HG03571 (cell line): ENCODE results near the gene EVA1C.
"Not testable (repeated sequence)": the region's sequence is repeated elsewhere in the genome, so short reads cannot be mapped to it uniquely, and the experiment has no call there.

Experiments used
- ATAC-seq: cut with Tn5 transposase; IDR thresholded peaks from one replicate; pipeline ENCODE4 v1.9.1; 2021; ENCODE audit not compliant: unreplicated experiment

The EVA1C gene

GRCh38 chr21:32424191-32424535, 11.7 kb downstream of the EVA1C start:
- no peak for ATAC-seq

GRCh38 chr21:32424674-32425073, 12.2 kb downstream of the EVA1C start:
- ATAC-seq = no peak

- no peak for ATAC-seq
These were observed 13.1 kb downstream of the EVA1C start for GRCh38 chr21:32425628-32426027.

DNA sequence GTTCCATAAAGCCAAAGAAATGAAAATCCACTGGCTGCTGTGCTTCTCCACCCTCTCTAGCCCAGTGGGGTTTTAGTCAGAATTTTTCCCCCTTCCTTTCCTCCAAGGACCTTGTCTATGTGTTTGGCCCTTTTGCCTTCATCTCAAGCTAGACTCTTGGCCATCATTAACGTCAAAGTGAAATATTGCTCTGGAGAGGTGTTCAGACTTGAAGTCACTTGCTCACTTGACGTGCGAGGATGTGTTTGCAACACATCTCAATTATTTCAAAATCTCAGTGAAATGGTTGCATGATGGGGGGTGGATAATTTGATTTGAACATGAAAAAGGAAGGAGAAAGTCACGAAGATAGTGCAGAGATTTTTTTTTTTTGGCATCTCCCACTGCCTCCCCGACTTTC, 13.6 kb downstream of the EVA1C start:
- ATAC-seq = no peak

- no peak for ATAC-seq
These were observed 14.1 kb downstream of the EVA1C start for GRCh38 chr21:32426592-32427051.

DNA sequence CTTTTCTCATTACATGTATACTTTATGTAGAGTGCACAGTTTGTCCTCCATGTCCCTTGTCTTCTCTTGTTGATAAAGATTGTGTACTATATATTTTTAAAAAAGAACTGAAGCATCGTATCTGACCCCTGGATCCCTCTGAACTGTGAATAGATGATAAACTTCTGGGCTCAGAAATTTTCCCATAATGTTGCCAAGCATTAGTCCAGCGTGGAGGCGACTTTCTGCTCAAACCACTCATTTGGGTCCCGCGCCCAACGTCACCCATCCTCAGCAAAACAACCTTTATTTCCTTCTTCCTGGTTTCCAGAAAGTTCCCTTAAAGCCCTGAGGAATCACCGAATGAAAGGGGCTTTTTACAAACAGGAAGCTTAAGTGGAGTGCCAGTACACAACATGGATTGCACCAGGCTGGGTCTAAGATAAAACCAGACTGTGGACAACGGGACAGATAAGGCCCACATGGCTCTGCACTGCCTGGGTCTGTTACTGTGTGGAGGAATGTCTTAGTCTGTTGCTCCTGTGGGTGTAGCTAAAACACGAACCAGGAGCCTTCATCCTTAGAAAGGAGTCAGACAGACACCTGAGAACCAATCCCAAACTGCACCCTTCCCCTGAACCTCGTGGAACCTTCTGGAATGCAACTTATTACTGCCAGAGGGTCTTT, 15.6 kb downstream of the EVA1C start:
- ATAC-seq = no peak

DNA sequence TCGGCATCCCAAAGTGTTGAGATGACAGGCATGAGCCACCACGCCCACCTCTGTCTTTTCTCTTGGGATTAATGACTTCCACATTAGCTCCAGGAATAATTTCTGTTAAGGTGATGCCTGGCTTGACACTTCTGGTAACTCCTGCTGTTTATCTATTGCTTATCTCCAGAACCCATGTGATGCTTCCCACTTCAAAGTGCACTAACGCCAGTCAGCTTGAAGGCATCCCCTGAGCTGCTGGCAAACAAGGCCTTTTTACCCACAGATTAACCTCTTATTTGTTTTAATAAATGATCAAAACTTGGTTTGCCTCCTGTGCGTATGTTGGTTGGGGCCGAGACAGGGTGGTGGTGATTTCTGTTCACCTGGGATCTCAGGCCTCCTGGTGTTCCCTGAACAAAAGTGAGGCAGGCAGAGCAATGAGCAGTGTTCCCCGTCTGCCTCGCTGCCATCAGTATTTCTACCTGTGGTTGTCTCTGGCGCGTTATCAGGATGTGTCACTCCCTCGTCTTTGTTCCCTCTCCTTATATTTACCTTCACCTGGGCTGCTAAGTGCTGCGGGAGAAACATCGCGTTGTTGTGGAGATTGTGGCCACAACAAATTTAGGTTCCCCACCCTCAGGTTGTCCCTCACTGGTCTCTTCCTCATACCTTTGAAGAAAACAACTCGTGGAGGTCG, 20.6 kb downstream of the EVA1C start:
- not testable (repeated sequence) for ATAC-seq

DNA sequence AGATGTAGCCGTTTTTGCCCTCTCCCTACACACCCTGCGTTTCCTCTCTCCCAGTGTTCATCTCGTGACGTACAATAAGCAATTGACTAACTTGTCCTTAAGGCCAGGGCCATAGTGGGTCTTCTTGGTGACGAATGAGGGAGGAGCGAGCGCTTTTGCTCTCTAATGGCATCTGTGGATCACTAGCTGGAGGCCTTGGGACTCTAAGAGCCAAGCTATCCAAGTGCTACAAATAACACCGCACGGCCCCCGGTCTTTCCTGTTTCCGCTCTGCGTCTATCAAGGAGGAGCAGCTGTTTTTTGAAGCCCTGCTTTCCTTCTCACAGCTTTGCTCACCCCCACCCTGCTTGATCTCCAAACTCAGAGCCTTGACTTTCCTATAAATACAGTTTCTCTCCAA, 25.2 kb downstream of the EVA1C start:
- ATAC-seq = no peak

- no peak for ATAC-seq
These were observed 30.2 kb downstream of the EVA1C start for GRCh38 chr21:32442566-32443318.

GRCh38 chr21:32445101-32445500, 32.6 kb downstream of the EVA1C start:
- no peak for ATAC-seq

- not testable (repeated sequence) for ATAC-seq
These were observed 33.9 kb downstream of the EVA1C start for GRCh38 chr21:32446440-32446839.

DNA sequence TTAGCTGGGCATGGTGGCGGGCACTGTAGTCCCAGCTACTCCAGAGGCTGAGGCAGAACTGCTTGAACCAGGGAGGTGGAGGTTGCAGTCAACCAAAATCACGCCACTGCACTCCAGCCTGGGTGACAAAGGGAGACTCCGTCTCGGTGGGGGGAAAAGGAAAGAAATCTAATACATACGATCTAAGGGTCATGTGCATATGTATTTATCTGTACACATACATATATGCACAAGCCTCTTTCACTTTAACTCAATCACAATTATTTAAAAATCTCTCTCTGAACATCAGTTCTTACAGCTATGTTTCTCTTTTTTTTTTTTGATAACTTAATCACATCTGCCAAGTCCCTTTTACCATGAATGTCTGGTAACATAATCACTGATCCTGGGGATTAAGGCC, 34.7 kb downstream of the EVA1C start:
- ATAC-seq = no peak

DNA sequence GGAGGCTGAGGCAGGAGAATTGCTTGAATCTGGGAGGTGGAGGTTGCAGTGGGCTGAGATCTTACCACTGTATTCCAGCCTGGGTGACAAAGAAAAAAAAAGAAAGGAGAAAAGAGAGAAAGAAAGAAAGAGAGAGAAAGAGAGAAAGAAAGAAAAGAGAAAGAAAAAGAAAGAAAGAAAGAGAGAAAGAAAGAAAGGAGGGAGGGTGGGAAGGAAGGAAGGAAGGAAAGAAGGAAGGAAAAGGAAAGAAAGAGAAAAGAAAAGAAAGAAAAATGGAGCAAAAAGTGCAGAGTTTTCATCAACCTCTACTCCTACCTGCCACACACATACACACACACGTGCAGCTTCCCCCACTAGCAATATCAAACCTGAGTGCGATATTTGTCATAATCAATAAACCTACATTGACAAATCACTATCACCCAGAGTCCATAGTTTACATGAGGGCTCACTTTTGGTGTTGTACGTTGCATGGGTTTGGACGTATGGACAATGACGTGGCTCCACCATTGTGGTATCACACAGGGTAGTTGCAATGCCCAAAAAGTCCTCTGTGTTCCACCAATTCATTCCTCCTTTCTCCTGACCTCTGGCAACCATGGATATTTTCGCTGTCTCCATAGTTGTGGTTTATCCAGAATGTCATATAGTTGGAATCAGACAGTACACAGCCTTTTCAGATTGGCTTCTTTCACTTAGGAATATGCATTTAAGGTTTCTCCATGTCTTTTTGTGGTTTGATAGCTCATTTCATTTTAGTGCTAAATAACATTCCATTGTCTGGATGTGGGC, 36.5 kb downstream of the EVA1C start:
- ATAC-seq = no peak

DNA sequence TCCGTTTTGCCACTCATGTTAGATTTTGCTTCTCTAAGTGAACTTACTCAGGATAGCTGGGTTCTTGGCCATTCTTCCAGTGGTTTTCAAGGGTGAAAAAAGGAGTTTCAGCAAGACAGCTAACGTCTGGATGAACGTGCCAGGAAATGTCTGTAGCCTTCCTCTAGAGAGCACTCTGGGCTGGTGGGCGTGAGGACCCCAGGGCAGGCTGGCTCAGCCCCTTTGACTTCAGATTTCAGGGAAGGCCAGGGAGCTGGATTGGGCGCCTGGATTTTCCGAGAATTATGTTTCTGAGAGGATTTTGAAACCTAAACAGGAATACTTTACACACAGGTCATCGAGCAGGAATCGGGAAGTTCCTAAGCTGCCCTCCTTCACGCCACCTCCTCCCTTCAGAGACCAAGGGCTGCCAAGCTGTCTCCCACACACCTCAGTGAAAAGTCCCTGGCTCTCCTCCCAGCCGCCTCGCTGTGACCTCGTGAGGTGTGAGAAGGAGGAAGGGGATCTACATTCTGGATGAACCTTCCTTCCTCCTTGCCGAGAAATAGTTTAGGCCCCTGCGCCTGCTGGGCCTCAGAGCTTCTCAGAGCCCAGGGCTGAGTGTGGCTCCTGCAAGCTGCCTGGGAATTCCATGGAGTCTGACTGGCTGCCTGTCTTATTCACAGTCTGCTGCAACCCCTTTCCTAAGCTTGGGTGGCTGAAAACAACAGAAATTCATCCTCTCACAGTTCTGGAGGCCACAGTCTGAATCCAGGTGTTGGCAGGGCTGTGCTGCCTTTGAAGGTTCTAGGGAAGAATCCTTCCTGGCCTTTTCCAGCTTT, 38.6 kb downstream of the EVA1C start:
- ATAC-seq = not testable (repeated sequence)

- ATAC-seq = not testable (repeated sequence)
These were observed 39.7 kb downstream of the EVA1C start for GRCh38 chr21:32452191-32452590.

DNA sequence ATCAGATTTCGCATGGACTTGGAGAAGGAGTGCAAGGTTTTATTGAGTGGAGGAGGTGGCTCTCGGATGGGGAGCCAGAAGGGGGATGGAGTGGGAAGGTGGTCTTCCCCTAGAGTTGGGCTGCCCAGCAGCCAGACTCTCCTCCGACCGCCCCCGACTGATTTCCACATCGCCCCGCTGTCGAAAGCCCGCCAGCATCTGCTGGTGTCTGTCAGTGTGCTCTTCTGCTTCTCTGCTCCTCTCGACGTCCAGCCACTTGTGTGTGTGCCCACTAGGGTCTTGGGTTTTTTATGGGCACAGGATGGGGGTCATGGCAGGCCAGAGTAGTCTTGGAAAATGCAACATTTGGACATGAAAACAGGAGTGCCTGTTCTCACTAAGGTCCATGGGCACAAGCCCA, 40.1 kb downstream of the EVA1C start:
- ATAC-seq = no peak

DNA sequence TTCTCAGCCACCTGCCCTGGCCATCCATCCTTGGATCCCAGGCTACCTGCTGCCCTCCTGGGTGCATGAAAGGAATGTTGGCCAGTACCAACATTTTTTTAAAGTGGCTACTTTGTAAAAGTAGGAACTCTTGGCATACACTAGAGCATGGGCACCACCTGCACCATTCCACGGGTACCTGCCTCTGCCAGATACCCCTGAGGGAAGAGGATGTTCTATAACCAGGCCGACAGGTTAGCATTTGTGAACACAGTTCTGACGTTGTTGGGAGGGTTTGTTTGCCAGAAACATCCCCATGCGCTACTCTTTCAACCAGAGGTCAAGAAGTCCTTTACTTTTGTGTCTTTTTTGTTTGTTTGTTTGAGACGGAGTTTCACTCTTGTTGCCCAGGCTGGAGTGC, 43.0 kb downstream of the EVA1C start:
- ATAC-seq = no peak

GRCh38 chr21:32456497-32456918, 44.0 kb downstream of the EVA1C start:
- ATAC-seq = no peak

DNA sequence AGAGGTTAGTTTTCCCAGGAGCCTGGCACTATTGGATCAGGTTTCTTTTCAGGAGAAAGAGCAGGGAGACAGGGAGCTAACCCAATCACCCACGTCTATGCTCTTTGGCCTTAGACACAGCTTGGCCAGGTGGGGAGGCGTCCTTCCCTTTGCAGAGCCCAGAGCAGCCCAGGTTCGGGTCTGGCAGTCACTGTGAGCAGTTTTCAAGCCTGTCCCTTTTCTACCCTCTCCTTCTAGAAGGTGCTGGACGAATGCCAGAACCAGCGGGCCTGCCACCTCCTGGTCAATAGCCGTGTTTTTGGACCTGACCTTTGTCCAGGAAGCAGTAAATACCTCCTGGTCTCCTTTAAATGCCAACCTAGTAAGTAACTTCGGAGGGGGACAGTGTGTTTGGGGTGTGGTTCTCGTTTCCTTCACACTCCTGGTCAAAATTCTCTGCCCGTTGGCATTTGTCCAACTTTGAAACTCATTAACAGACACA, 44.9 kb downstream of the EVA1C start:
- ATAC-seq = no peak

DNA sequence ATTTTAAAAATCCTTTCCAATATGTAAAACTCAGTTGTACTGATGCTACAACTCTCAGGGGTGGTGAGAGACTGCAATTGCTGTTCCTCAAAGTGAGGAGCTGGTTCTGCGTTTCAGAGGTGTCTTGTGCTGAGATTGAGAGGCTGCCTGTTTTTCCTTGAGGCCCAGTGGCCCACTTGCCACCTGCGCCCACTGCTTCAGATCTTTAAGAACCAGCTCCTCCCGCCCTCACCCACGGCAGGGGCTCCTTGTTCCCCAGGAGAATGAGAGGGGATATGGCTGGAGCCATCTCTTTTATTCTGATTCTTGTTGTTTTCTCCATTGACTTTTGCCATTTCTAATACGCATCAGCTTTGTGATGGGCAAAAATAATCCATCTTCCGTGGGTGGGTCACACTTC, 45.5 kb downstream of the EVA1C start:
- ATAC-seq = no peak
